ENCODE measurements around the gene ANTXR2.

GRCh38 chr4:80098635-80099034 is 25.6 kb upstream of the ANTXR2 start:
- TF ChIP-seq CTCF (IDR thresholded peaks at IDR 0.05) (no peak), POLR2A (IDR thresholded peaks at IDR 0.05) (no peak)
